Measurements from ENCODE around the gene TEAD1.
"Not testable (repeated sequence)": the region's sequence is repeated elsewhere in the genome, so short reads cannot be mapped to it uniquely, and the experiment has no call there.

The TEAD1 gene

GRCh38 chr11:12876340-12876739 is 202.1 kb downstream of the TEAD1 start:
- no peak for DNase-seq

GRCh38 chr11:12876988-12877387 is 202.8 kb downstream of the TEAD1 start:
- no peak for DNase-seq

GRCh38 chr11:12877508-12877907 is 203.3 kb downstream of the TEAD1 start:
- DNase-seq = not testable (repeated sequence)

GRCh38 chr11:12880327-12880726 is 206.1 kb downstream of the TEAD1 start:
- DNase-seq = no peak

GRCh38 chr11:12882670-12883069 is 208.4 kb downstream of the TEAD1 start:
- no peak for DNase-seq

GRCh38 chr11:12884751-12885318 is 210.6 kb downstream of the TEAD1 start:
- no peak for DNase-seq

- no peak for DNase-seq
Measured at GRCh38 chr11:12885717-12886239, 211.6 kb downstream of the TEAD1 start.

GRCh38 chr11:12886508-12886907 is 212.3 kb downstream of the TEAD1 start:
- DNase-seq = no peak

- peak; percentile 58 for DNase-seq
Measured at GRCh38 chr11:12888525-12889158, 214.4 kb downstream of the TEAD1 start.

- no peak for DNase-seq
Measured at GRCh38 chr11:12889243-12889642, 215.0 kb downstream of the TEAD1 start.

- no peak for DNase-seq
Measured at GRCh38 chr11:12890476-12890875, 216.3 kb downstream of the TEAD1 start.

- no peak for DNase-seq
Measured at GRCh38 chr11:12893787-12894672, 219.8 kb downstream of the TEAD1 start.

GRCh38 chr11:12897390-12897789 is 223.2 kb downstream of the TEAD1 start:
- no peak for DNase-seq

- DNase-seq = no peak
Measured at GRCh38 chr11:12897867-12898266, 223.6 kb downstream of the TEAD1 start.

- DNase-seq = no peak
Measured at GRCh38 chr11:12900496-12900895, 226.3 kb downstream of the TEAD1 start.

- DNase-seq = no peak
Measured at GRCh38 chr11:12901272-12901671, 227.1 kb downstream of the TEAD1 start.

- no peak for DNase-seq
Measured at GRCh38 chr11:12901874-12902481, 227.8 kb downstream of the TEAD1 start.

- no peak for DNase-seq
Measured at GRCh38 chr11:12902791-12903486, 228.7 kb downstream of the TEAD1 start.

- DNase-seq = no peak
Measured at GRCh38 chr11:12905435-12905834, 231.2 kb downstream of the TEAD1 start.

- DNase-seq = no peak
Measured at GRCh38 chr11:12906501-12906900, 232.3 kb downstream of the TEAD1 start.

- no peak for DNase-seq
Measured at GRCh38 chr11:12909879-12910278, 235.7 kb downstream of the TEAD1 start.

GRCh38 chr11:12914400-12914912 is 240.2 kb downstream of the TEAD1 start:
- DNase-seq = no peak

Measured in SHP77 treated with DMSO at 0.1 percent for 48 hours (cell line).